Measurements from ENCODE around the gene ERVFRD-1. TPM values are rescaled to one million over a fixed set of nuclear protein-coding genes. Genes with fewer than 3 reads are reported as not detected.

ERVFRD-1 gene
- total and polyA plus RNA-seq, 2 of the 13 experiments (the other 11 are each of a cell fraction or from before 2014, with no cell fraction given), result not detected

- TF ChIP-seq HNRNPK (IDR thresholded peaks at IDR 0.05; ENCODE audit: low read depth, low read length, poor library complexity, severe bottlenecking) (no peak), CCDC6 (CRISPR knock-in tag; IDR thresholded peaks at IDR 0.05) (no peak), ZBTB42 (CRISPR knock-in tag; IDR thresholded peaks at IDR 0.05) (no peak), ZNF709 (CRISPR knock-in tag; IDR thresholded peaks at IDR 0.05) (no peak), BRD4 (CRISPR knock-in tag; IDR thresholded peaks at IDR 0.05) (no peak), HNRNPUL1 (IDR thresholded peaks at IDR 0.05; ENCODE audit: low read depth, low read length) (no peak), ZNF350 (CRISPR knock-in tag; IDR thresholded peaks at IDR 0.05; ENCODE audit: borderline replicate concordance, low read depth) (no peak), ZNF382 (CRISPR knock-in tag; IDR thresholded peaks at IDR 0.05; ENCODE audit: borderline replicate concordance) (no peak), ZNF550 (CRISPR knock-in tag; IDR thresholded peaks at IDR 0.05; ENCODE audit: borderline replicate concordance) (no peak), GATA4 (IDR thresholded peaks at IDR 0.05; ENCODE audit: borderline replicate concordance, low read depth) (no peak), ZC3H13 (CRISPR knock-in tag; IDR thresholded peaks at IDR 0.05) (no peak), IRF9 (CRISPR knock-in tag; IDR thresholded peaks at IDR 0.05; ENCODE audit: borderline replicate concordance) (no peak), PCBP1 (IDR thresholded peaks at IDR 0.05; ENCODE audit: borderline replicate concordance, low read depth, low read length) (no peak), MEF2D (CRISPR knock-in tag; IDR thresholded peaks at IDR 0.05) (no peak), TAF1 (CRISPR knock-in tag; IDR thresholded peaks at IDR 0.05) (no peak), SYNCRIP (IDR thresholded peaks at IDR 0.05; ENCODE audit: insufficient read depth, low read depth, low read length) (no peak), TOPORS (CRISPR knock-in tag; IDR thresholded peaks at IDR 0.05) (no peak), PRMT3 (CRISPR knock-in tag; IDR thresholded peaks at IDR 0.05; ENCODE audit: borderline replicate concordance, low read depth) (no peak), ZBTB1 (CRISPR knock-in tag; IDR thresholded peaks at IDR 0.05; ENCODE audit: borderline replicate concordance) (no peak), HOXA5 (CRISPR knock-in tag; IDR thresholded peaks at IDR 0.05) (peak; percentile 97), NFE2L1 (CRISPR knock-in tag; IDR thresholded peaks at IDR 0.05; ENCODE audit: borderline replicate concordance) (no peak)
- TF ChIP-seq, protein P1, sequence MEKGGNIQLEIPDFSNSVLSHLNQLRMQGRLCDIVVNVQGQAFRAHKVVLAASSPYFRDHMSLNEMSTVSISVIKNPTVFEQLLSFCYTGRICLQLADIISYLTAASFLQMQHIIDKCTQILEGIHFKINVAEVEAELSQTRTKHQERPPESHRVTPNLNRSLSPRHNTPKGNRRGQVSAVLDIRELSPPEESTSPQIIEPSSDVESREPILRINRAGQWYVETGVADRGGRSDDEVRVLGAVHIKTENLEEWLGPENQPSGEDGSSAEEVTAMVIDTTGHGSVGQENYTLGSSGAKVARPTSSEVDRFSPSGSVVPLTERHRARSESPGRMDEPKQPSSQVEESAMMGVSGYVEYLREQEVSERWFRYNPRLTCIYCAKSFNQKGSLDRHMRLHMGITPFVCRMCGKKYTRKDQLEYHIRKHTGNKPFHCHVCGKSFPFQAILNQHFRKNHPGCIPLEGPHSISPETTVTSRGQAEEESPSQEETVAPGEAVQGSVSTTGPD (CRISPR knock-in tag; IDR thresholded peaks at IDR 0.05), result no peak
- TF ChIP-seq, protein P2, sequence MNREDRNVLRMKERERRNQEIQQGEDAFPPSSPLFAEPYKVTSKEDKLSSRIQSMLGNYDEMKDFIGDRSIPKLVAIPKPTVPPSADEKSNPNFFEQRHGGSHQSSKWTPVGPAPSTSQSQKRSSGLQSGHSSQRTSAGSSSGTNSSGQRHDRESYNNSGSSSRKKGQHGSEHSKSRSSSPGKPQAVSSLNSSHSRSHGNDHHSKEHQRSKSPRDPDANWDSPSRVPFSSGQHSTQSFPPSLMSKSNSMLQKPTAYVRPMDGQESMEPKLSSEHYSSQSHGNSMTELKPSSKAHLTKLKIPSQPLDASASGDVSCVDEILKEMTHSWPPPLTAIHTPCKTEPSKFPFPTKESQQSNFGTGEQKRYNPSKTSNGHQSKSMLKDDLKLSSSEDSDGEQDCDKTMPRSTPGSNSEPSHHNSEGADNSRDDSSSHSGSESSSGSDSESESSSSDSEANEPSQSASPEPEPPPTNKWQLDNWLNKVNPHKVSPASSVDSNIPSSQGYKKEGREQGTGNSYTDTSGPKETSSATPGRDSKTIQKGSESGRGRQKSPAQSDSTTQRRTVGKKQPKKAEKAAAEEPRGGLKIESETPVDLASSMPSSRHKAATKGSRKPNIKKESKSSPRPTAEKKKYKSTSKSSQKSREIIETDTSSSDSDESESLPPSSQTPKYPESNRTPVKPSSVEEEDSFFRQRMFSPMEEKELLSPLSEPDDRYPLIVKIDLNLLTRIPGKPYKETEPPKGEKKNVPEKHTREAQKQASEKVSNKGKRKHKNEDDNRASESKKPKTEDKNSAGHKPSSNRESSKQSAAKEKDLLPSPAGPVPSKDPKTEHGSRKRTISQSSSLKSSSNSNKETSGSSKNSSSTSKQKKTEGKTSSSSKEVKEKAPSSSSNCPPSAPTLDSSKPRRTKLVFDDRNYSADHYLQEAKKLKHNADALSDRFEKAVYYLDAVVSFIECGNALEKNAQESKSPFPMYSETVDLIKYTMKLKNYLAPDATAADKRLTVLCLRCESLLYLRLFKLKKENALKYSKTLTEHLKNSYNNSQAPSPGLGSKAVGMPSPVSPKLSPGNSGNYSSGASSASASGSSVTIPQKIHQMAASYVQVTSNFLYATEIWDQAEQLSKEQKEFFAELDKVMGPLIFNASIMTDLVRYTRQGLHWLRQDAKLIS (CRISPR knock-in tag; IDR thresholded peaks at IDR 0.05), result no peak
- TF ChIP-seq, protein P3, sequence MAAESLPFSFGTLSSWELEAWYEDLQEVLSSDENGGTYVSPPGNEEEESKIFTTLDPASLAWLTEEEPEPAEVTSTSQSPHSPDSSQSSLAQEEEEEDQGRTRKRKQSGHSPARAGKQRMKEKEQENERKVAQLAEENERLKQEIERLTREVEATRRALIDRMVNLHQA (CRISPR knock-in tag; IDR thresholded peaks at IDR 0.05), result no peak
- TF ChIP-seq, protein P4, sequence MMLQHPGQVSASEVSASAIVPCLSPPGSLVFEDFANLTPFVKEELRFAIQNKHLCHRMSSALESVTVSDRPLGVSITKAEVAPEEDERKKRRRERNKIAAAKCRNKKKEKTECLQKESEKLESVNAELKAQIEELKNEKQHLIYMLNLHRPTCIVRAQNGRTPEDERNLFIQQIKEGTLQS (CRISPR knock-in tag; IDR thresholded peaks at IDR 0.05), result peak; percentile 86
These were observed 56.3 kb downstream of the ERVFRD-1 start (continued) for GRCh38 chr6:11055127-11055627.

Measured in HepG2 (cell line).